OCI-LY1 (cell line): ENCODE measurements around the gene MTMR3.

Experiments used
- H2AFZ ChIP-seq: fragments of 200-600 bp; sonication (generic), shearing (Covaris generic); 2 replicates; pipeline ENCODE4 v1.6.0; 2014; ENCODE audit warnings: antibody characterized with exemption, mild to moderate bottlenecking, low read length
- H3F3A ChIP-seq: fragments of 200-600 bp; sonication (generic), shearing (Covaris generic); 2 replicates; pipeline ENCODE4 v1.6.0; 2014; ENCODE audit warnings: mild to moderate bottlenecking, antibody characterized with exemption, low read length, moderate library complexity; ENCODE audit not compliant: insufficient read depth
- H3K27ac ChIP-seq: fragments of 200-600 bp; sonication (generic); 2 replicates; pipeline ENCODE4 v1.5.1; 2014; ENCODE audit warnings: low read length, mixed run types, mild to moderate bottlenecking, low read depth; ENCODE audit not compliant: poor library complexity, severe bottlenecking
- H3K27me3 ChIP-seq: fragments of 200-600 bp; sonication (generic); 2 replicates; pipeline ENCODE4 v1.6.0; 2014; ENCODE audit warnings: antibody characterized with exemption, mild to moderate bottlenecking, low read length, moderate library complexity; ENCODE audit not compliant: insufficient read depth
- H3K36me3 ChIP-seq: fragments of 200-600 bp; sonication (generic); 2 replicates; pipeline ENCODE4 v1.6.1; 2014; ENCODE audit warnings: mild to moderate bottlenecking, antibody characterized with exemption, low read length, moderate library complexity, mixed read lengths; ENCODE audit not compliant: insufficient read depth
- H3K4me1 ChIP-seq: fragments of 200-600 bp; sonication (generic); 2 replicates; pipeline ENCODE4 v1.5.1; 2014; ENCODE audit warnings: mild to moderate bottlenecking, low read length, moderate library complexity; ENCODE audit not compliant: insufficient read depth, severe bottlenecking
- H3K4me2 ChIP-seq: fragments of 200-600 bp; sonication (generic), shearing (Covaris generic); 2 replicates; pipeline ENCODE4 v1.6.1; 2014; ENCODE audit warnings: low read length
- H3K4me3 ChIP-seq: fragments of 200-600 bp; sonication (generic); 2 replicates; pipeline ENCODE4 v1.5.1; 2014; ENCODE audit warnings: low read length, low read depth, mild to moderate bottlenecking, mixed read lengths; ENCODE audit not compliant: poor library complexity, severe bottlenecking
- H3K79me2 ChIP-seq: fragments of 200-600 bp; shearing (Covaris generic); 2 replicates; pipeline ENCODE4 v1.6.1; 2016; ENCODE audit warnings: mixed run types, low read length, mixed read lengths; ENCODE audit not compliant: insufficient read depth
- H3K9ac ChIP-seq: fragments of 200-600 bp; sonication (generic), shearing (Covaris generic); 2 replicates; pipeline ENCODE4 v1.6.1; 2014; ENCODE audit warnings: mild to moderate bottlenecking, low read length, mixed read lengths
- H3K9me2 ChIP-seq: fragments of 200-600 bp; sonication (generic), shearing (Covaris generic); 2 replicates; pipeline ENCODE4 v1.6.1; 2014; ENCODE audit warnings: low read depth, mild to moderate bottlenecking, low read length, mixed read lengths
- H3K9me3 ChIP-seq: fragments of 200-600 bp; shearing (Covaris generic); 2 replicates; pipeline ENCODE4 v1.6.1; 2014; ENCODE audit warnings: low read length, mixed read lengths
- H4K20me1 ChIP-seq: fragments of 200-600 bp; sonication (generic), shearing (Covaris generic); 2 replicates; pipeline ENCODE4 v1.6.0; 2016; ENCODE audit warnings: mild to moderate bottlenecking, low read length; ENCODE audit not compliant: insufficient read depth
- EZH2 ChIP-seq: fragments of 200-600 bp; sonication (generic), shearing (Covaris generic); IDR thresholded peaks from 2 replicates; pipeline ENCODE4 v1.8.0; 2017; ENCODE audit warnings: borderline replicate concordance, mixed run types, mild to moderate bottlenecking, antibody characterized with exemption, low read length, moderate library complexity, mixed read lengths
- TF ChIP-seq, protein P1 (sequence below): fragments of 200-600 bp; sonication (generic), shearing (Covaris generic); IDR thresholded peaks from 2 replicates; pipeline ENCODE4 v1.5.1; 2017; ENCODE audit warnings: mild to moderate bottlenecking, antibody characterized with exemption, low read length, moderate library complexity, mixed read lengths

MTMR3 gene

DNA sequence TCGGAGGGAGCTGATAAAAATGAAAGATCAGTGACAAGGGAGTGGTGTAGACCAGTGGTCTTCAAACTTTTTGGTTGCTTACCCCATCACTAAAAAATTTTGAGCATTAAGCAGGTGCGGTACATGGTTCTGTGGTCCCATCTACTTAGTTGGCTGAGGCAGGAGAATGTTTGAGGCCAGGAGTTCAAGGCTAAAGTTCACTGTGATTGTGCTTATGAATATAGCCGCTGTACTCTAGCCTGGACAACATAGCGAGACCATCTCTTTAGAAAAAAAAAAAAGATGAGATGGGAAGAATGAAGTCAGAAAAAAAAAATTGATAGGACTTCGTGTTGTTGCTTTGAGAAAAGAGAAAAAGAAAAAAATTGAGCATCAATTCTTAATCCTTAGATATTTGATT is 7.8 kb downstream of the MTMR3 start:
- H3K9ac ChIP-seq, result no peak overlapping the region
- no peak for TF ChIP-seq EZH2
- TF ChIP-seq, protein P1, sequence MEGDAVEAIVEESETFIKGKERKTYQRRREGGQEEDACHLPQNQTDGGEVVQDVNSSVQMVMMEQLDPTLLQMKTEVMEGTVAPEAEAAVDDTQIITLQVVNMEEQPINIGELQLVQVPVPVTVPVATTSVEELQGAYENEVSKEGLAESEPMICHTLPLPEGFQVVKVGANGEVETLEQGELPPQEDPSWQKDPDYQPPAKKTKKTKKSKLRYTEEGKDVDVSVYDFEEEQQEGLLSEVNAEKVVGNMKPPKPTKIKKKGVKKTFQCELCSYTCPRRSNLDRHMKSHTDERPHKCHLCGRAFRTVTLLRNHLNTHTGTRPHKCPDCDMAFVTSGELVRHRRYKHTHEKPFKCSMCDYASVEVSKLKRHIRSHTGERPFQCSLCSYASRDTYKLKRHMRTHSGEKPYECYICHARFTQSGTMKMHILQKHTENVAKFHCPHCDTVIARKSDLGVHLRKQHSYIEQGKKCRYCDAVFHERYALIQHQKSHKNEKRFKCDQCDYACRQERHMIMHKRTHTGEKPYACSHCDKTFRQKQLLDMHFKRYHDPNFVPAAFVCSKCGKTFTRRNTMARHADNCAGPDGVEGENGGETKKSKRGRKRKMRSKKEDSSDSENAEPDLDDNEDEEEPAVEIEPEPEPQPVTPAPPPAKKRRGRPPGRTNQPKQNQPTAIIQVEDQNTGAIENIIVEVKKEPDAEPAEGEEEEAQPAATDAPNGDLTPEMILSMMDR, result no peak
- no peak overlapping the region for H2AFZ ChIP-seq
- H3K4me1 ChIP-seq, result no peaks in the 10 kb centered on the region
- no peak overlapping the region for H3K4me3 ChIP-seq
- no peaks in the 10 kb centered on the region for H3K9me3 ChIP-seq
- no peaks in the 10 kb centered on the region for H3K9me2 ChIP-seq
- no peak overlapping the region for H3K4me2 ChIP-seq
- no peak overlapping the region for H3K27ac ChIP-seq
- H3K27me3 ChIP-seq, result no peaks in the 10 kb centered on the region
- peaks cover 26% of the 10 kb centered on the region; the same call in 1 of the 2 replicates for H3K79me2 ChIP-seq
- no peaks in the 10 kb centered on the region for H4K20me1 ChIP-seq
- no peaks in the 10 kb centered on the region for H3K36me3 ChIP-seq
- no peaks in the 10 kb centered on the region for H3F3A ChIP-seq

DNA sequence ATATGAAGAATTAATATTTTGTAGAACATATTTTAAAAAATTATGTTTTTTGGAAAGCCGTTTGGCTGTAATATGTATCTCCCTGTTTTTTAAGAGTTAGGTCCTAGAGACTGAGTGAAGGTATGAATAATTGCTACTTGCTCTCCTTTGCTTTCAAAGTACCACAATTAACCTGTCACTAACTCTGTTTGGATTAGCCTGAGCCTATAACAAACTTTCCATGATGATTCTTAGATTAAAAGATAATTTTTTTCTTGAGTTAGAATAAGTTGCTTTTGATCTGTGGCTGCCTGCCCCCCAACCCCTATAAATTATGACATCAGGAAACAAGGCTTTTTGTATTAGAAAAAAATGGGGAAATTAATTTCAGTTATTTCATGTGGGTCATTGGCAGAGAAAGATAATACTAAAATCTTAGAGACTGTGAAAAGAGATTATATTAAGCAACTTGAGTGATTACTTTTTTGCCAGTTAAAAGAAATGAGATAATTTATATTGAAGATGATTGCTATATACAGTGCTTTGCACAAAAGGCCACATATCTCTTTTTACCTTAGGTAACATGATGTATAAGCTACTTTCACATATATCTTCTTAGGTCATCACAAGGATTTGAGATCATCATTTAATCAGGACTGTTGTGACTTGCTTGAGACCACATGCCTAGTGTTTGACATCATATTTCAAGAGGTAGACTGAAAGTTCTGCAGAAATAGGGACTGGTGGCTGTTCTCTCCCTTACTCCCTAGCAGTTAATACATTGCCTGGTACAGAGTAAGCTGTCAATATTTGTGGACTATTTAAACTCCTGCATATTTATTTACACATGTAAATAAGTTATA is 9.6 kb downstream of the MTMR3 start:
- TF ChIP-seq, protein P1, result no peak
- no peak for TF ChIP-seq EZH2
- Histone ChIP-seq H4K20me1 (no peaks in the 10 kb centered on the region), H3K27ac (no peak overlapping the region)

DNA sequence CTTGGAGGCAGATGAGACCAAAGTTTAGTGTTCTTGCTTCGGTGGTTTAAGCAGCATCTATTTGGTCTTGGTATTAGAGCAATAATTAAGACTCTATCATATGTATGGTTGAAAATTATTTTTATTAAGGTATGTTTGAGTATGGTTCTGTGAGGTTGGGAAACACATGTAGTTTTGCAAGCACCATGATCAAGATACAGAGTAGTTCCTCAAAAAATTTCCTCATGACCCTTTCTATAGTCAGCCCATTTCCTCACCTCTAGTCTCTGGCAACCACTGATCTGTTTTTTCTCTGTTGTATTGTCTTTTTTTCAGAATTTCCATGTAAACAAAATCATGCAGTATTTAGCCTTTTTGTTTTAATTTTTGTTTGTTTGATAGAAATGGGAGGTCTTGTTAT is 18.4 kb downstream of the MTMR3 start:
- Histone ChIP-seq H3K36me3 (no peaks in the 10 kb centered on the region), H4K20me1 (no peaks in the 10 kb centered on the region), H3F3A (no peaks in the 10 kb centered on the region), H3K9ac (no peak overlapping the region), H3K4me1 (no peaks in the 10 kb centered on the region), H3K4me3 (no peak overlapping the region), H3K27me3 (no peaks in the 10 kb centered on the region), H3K27ac (no peak overlapping the region), H3K4me2 (no peak overlapping the region), H2AFZ (no peak overlapping the region), H3K79me2 (peaks cover 6% of the 10 kb centered on the region; the same call in 1 of the 2 replicates), H3K9me2 (no peaks in the 10 kb centered on the region), H3K9me3 (no peaks in the 10 kb centered on the region)
- no peak for TF ChIP-seq EZH2
- TF ChIP-seq, protein P1, result no peak

More for the DNA sequence above, 9.6 kb downstream of the MTMR3 start:
- no peaks in the 10 kb centered on the region for H3K27me3 ChIP-seq
- H3K9ac ChIP-seq, result no peak overlapping the region
- H3K9me3 ChIP-seq, result no peaks in the 10 kb centered on the region
- peaks cover 15% of the 10 kb centered on the region; the same call in 1 of the 2 replicates for H3K79me2 ChIP-seq
- no peak overlapping the region for H3K4me3 ChIP-seq
- H3K36me3 ChIP-seq, result no peaks in the 10 kb centered on the region
- H3K4me1 ChIP-seq, result no peaks in the 10 kb centered on the region
- H3K9me2 ChIP-seq, result no peaks in the 10 kb centered on the region
- no peaks in the 10 kb centered on the region for H3F3A ChIP-seq
- H3K4me2 ChIP-seq, result no peak overlapping the region
- no peak overlapping the region for H2AFZ ChIP-seq
